Measurements from ENCODE around the gene PRKN.

PRKN gene

GRCh38 chr6:161654209-161654608 is 1073.4 kb downstream of the PRKN start:
- intact Hi-C loops (cut with DNase I; ENCODE audit: low total_unique reads) = no loop called here
- Histone ChIP-seq H3K4me1 (peaks cover 0 to 5% (median 0%) of the 10 kb centered on the region in 4 donors), H3K27me3 (no peaks in the 10 kb centered on the region), H3K9me3 (peaks cover 0 to 8% (median 0%) of the 10 kb centered on the region in 3 donors), H3K27ac (no peak overlapping the region), H3K36me3 (no peaks in the 10 kb centered on the region), H3K4me3 (no peak overlapping the region)
- DNase-seq = no peak
- TF ChIP-seq, protein P1, sequence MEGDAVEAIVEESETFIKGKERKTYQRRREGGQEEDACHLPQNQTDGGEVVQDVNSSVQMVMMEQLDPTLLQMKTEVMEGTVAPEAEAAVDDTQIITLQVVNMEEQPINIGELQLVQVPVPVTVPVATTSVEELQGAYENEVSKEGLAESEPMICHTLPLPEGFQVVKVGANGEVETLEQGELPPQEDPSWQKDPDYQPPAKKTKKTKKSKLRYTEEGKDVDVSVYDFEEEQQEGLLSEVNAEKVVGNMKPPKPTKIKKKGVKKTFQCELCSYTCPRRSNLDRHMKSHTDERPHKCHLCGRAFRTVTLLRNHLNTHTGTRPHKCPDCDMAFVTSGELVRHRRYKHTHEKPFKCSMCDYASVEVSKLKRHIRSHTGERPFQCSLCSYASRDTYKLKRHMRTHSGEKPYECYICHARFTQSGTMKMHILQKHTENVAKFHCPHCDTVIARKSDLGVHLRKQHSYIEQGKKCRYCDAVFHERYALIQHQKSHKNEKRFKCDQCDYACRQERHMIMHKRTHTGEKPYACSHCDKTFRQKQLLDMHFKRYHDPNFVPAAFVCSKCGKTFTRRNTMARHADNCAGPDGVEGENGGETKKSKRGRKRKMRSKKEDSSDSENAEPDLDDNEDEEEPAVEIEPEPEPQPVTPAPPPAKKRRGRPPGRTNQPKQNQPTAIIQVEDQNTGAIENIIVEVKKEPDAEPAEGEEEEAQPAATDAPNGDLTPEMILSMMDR (IDR thresholded peaks at IDR 0.05) = no peak

- intact Hi-C loops (cut with DNase I; ENCODE audit: low total_unique reads) = no loop called here
- TF ChIP-seq, protein P1 (IDR thresholded peaks at IDR 0.05) = no peak
- DNase-seq = no peak
- Histone ChIP-seq H3K4me1 (peaks cover 0 to 5% (median 0%) of the 10 kb centered on the region in 4 donors), H3K4me3 (no peak overlapping the region), H3K9me3 (peaks cover 0 to 8% (median 0%) of the 10 kb centered on the region in 3 donors), H3K27ac (no peak overlapping the region), H3K27me3 (no peaks in the 10 kb centered on the region), H3K36me3 (no peaks in the 10 kb centered on the region)
Observed at GRCh38 chr6:161651949-161652348, 1075.6 kb downstream of the PRKN start.

DNA sequence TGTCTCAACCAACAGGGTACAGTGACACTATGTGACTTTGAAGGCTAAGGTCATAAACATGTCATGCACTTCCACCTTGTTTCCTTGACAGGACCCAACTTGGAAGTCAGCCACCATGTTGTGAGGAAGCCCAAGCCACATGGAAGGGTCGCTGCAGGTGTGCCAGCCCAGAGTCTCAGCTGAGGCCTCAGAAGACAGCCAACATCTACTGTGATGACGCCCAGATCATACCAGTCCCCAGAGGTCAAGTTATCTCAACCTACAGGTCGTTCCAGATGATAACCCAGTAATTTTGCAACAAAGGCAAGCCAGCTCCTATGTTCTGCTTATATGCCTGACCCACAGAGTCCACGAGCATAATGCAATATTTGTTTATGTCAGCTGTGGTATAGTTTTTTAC is 1077.7 kb downstream of the PRKN start:
- intact Hi-C loops (cut with DNase I; ENCODE audit: low total_unique reads) = no loop called here
- peaks cover 0 to 8% (median 0%) of the 10 kb centered on the region in 3 donors for H3K9me3 ChIP-seq
- H3K36me3 ChIP-seq = no peaks in the 10 kb centered on the region
- no peak overlapping the region for H3K27ac ChIP-seq
- TF ChIP-seq, protein P1 (IDR thresholded peaks at IDR 0.05) = no peak
- no peak overlapping the region for H3K4me3 ChIP-seq
- H3K27me3 ChIP-seq = no peaks in the 10 kb centered on the region
- no peaks in the 10 kb centered on the region for H3K4me1 ChIP-seq
- DNase-seq = no peak

GRCh38 chr6:161649068-161649467 is 1078.5 kb downstream of the PRKN start:
- Histone ChIP-seq H3K9me3 (peaks cover 0 to 8% (median 0%) of the 10 kb centered on the region in 3 donors), H3K4me1 (no peaks in the 10 kb centered on the region), H3K27ac (no peak overlapping the region), H3K4me3 (no peak overlapping the region), H3K27me3 (no peaks in the 10 kb centered on the region), H3K36me3 (no peaks in the 10 kb centered on the region)
- TF ChIP-seq, protein P1 (IDR thresholded peaks at IDR 0.05) = no peak
- intact Hi-C loops (cut with DNase I; ENCODE audit: low total_unique reads) = no loop called here
- DNase-seq = no peak

DNA sequence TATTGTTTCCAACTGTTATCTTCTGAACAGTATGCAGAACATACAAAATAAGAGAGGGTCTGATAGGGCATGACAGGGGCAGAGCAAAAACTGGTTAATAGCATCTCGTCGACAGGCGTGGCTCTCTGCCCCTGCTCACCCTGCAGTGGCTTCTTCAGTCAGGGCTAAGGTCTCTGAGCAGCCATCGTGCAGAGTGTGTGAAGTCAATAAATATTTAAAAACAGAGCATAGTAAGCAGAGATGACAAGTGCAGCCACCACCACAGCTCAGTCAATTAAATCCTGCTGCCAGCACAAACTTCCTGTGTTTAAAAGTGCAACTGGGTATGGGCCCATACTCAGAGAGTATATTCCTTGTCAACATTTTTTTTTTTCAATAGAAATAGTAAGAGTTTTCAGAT is 1080.3 kb downstream of the PRKN start:
- no peak for DNase-seq
- Histone ChIP-seq H3K27me3 (no peaks in the 10 kb centered on the region), H3K36me3 (no peaks in the 10 kb centered on the region), H3K4me1 (no peaks in the 10 kb centered on the region), H3K9me3 (peaks cover 0 to 8% (median 0%) of the 10 kb centered on the region in 3 donors), H3K4me3 (no peak overlapping the region), H3K27ac (no peak overlapping the region)
- intact Hi-C loops (cut with DNase I; ENCODE audit: low total_unique reads) = no loop called here
- TF ChIP-seq, protein P1 (IDR thresholded peaks at IDR 0.05) = no peak

DNA sequence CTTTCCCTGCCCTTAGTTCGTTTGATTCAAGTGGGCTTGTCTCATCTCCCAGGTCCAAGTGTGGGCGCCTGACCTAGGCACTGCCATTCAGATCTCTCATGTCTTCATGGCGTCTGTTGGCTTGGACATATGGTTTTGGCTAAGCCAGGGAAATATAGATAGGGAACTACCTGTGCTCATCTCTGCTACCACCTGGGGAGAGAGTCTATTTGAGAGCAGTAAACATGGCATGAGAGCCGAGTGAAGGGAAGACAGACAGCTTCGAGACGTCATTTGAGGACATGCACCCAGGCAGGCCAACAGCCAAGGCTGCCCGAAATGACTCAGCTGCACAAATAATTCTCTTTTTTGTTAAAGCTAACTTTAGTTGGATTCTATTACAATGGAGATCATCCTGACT is 1083.0 kb downstream of the PRKN start:
- peaks cover 0 to under 1% (median 0%) of the 10 kb centered on the region in 3 donors for H3K9me3 ChIP-seq
- no peaks in the 10 kb centered on the region for H3K36me3 ChIP-seq
- DNase-seq = no peak
- no peak overlapping the region for H3K4me3 ChIP-seq
- TF ChIP-seq, protein P1 (IDR thresholded peaks at IDR 0.05) = no peak
- H3K27me3 ChIP-seq = no peaks in the 10 kb centered on the region
- no peaks in the 10 kb centered on the region for H3K4me1 ChIP-seq
- intact Hi-C loops (cut with DNase I; ENCODE audit: low total_unique reads) = no loop called here
- no peak overlapping the region for H3K27ac ChIP-seq

All from tibial artery (tissue), 4 donors.